HL-60 (cell line): Measurements from ENCODE around the gene MAPK1.
A peak's percentile ranks its signal among the peaks of the same experiment; 100 is the strongest.
"Not testable (repeated sequence)": the region's sequence is repeated elsewhere in the genome, so short reads cannot be mapped to it uniquely, and the experiment has no call there.

ENCODE experiments used
- DNase-seq, 2 experiments: peaks; one replicate each; pipeline ENCODE4 v3.0.0-alpha.2; 2010 to 2020; ENCODE audit warnings: low read depth in 1 of 2, low spot score in 1 of 2
- H3K27ac ChIP-seq: fragments of 250-450 bp; sonication (Bioruptor Pico); replicated peaks from 2 replicates; pipeline ENCODE4 v1.5.1; 2020; ENCODE audit warnings: mild to moderate bottlenecking, moderate library complexity
- H3K27me3 ChIP-seq: fragments of 250-450 bp; sonication (Bioruptor Pico); 2 replicates; pipeline ENCODE4 v1.5.1; 2021; ENCODE audit warnings: mild to moderate bottlenecking, moderate library complexity; ENCODE audit not compliant: insufficient read depth, poor library complexity, severe bottlenecking
- H3K4me3 ChIP-seq: replicated peaks from 2 replicates; pipeline ENCODE4 v1.5.1; 2011; ENCODE audit warnings: mild to moderate bottlenecking, control low read depth, low read length; ENCODE audit not compliant: insufficient read depth
- CTCF ChIP-seq: IDR thresholded peaks from one replicate; pipeline ENCODE4 v1.5.1; 2011; ENCODE audit warnings: low read length, control low read depth, inconsistent platforms; ENCODE audit not compliant: insufficient read depth
- GABPA ChIP-seq: IDR thresholded peaks from 2 replicates; pipeline ENCODE4 v1.6.1; 2012; ENCODE audit warnings: low read depth
- POLR2AphosphoS5 ChIP-seq: IDR thresholded peaks from 2 replicates; pipeline ENCODE4 v1.6.1; 2012; ENCODE audit warnings: low read depth
- REST ChIP-seq: IDR thresholded peaks from 2 replicates; pipeline ENCODE4 v1.6.1; 2012; ENCODE audit warnings: low read depth; ENCODE audit not compliant: insufficient replicate concordance
- SPI1 ChIP-seq: IDR thresholded peaks from 2 replicates; pipeline ENCODE4 v1.6.1; 2012; ENCODE audit warnings: low read depth, mild to moderate bottlenecking, borderline replicate concordance
- long read RNA-seq: library from polyadenylated mRNA; unstranded; transcript quantifications from one replicate; pipeline ENCODE4 v2.0.0, GENCODE V29; 2020

Gene MAPK1
- long read RNA-seq, full-length matches to known transcripts = 4 of 34 reads
- long read RNA-seq, partial matches to known transcripts = 1 of 34 reads
- long read RNA-seq, other reads (novel, unspliced or antisense) = 29 of 34 reads

- Histone ChIP-seq H3K4me3 (peak within 1 kb of the TSS; percentile 89), H3K27me3 (no peaks in the 10 kb centered on the region), H3K27ac (peak within 1 kb of the TSS; percentile 76)
- TF ChIP-seq CTCF (no peak), SPI1 (no peak), GABPA (no peak; the same call in 1 of the 2 replicates), POLR2AphosphoS5 (peak; percentile 78), REST (no peak)
- peak; percentile 90 to 92 for DNase-seq
Measured at GRCh38 chr22:21867528-21868266, at the start of gene MAPK1. Gene MAPK1, minus strand, starts transcription at chr22:21867645. Its CDS starts 205 bp downstream, at chr22:21867440.

- no peak overlapping the region for H3K4me3 ChIP-seq
- H3K27ac ChIP-seq = no peak overlapping the region
- TF ChIP-seq REST (no peak), GABPA (no peak), CTCF (no peak), SPI1 (no peak), POLR2AphosphoS5 (no peak)
- H3K27me3 ChIP-seq = no peaks in the 10 kb centered on the region
- no peak for DNase-seq
Measured at GRCh38 chr22:21916309-21916918, 49.0 kb upstream of the MAPK1 start.

- no peak for DNase-seq
- no peaks in the 10 kb centered on the region for H3K27me3 ChIP-seq
- TF ChIP-seq GABPA (no peak), REST (no peak), POLR2AphosphoS5 (no peak), SPI1 (no peak), CTCF (no peak)
- H3K4me3 ChIP-seq = no peak overlapping the region
- no peak overlapping the region for H3K27ac ChIP-seq
Measured at GRCh38 chr22:21915624-21916308, 48.3 kb upstream of the MAPK1 start.

- H3K27ac ChIP-seq, H3K4me3 ChIP-seq, H3K27me3 ChIP-seq, DNase-seq: not testable (repeated sequence)
Measured at GRCh38 chr22:21914033-21914642, 46.7 kb upstream of the MAPK1 start.

- H3K27me3 ChIP-seq, H3K27ac ChIP-seq, H3K4me3 ChIP-seq, DNase-seq: not testable (repeated sequence)
Measured at GRCh38 chr22:21910367-21910766, 42.9 kb upstream of the MAPK1 start.
